Frontal cortex (tissue), 4 donors: ENCODE measurements around the gene MBD5. TPM values are rescaled to one million over a fixed set of nuclear protein-coding genes. Genes with fewer than 3 reads are reported as not detected.

Source experiments
- DNase-seq, 2 donors: peaks; one replicate each; pipeline ENCODE4 v3.0.0; 2012; ENCODE audit warnings: low spot score in 2 of 2
- FAIRE-seq: peaks from 2 replicates; lab custom pipeline; 2012; peaks lifted over from hg19 to GRCh38; lab: Jason Lieb, UNC
- total RNA-seq: library from RNA; depleted of rRNA; stranded (reverse); fragments of >200 nt; gene quantifications from one replicate; pipeline ENCODE4 v1.2.3, GENCODE V29; 2014
- donor health status: control.
- donor health status: control.
- donor health status: control.

The MBD5 gene
- total RNA-seq, 1 donor from 2014 or later, result 29.3 TPM

GRCh38 chr2:148103946-148104345 is 83.1 kb downstream of the MBD5 start:
- DNase-seq, result no peak
- no peak for FAIRE-seq

DNA sequence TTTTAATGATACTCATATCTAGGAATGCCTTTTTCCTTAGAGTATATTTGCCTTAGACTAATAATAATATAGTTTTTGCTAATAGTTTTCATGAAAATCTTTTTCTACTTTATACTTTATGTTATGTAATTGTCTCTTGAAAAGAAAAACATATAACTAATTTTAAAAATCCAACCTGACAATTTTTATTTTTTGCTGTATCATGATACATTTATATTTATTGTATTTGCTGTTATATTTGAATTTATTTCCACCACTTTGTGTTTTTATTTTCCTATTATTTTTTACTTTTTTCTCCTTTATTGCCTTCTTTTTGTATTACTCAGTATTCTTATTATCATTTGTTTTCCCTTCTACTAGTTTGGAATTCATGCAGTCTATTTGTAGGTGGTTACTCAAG is 85.4 kb downstream of the MBD5 start:
- DNase-seq, result no peak
- peak; percentile 94 for FAIRE-seq

DNA sequence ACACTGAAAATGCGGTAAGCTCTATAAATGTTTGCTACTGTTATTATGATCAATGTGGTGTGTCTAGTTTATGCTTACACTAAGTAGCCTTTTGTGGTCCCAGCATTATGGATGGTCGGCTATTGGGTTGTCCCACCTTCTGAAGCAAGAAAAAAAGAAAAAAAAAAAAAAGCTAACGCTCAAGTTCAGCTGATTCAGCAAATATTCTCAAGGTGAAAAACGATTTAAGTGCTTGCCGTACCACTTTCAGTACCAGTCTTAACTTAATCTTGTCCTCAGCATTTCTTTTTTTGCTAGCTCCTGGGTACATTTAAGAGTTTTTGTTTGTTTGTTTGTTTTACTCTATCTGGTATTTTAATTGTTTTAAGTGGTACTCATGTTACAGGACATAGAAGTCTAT is 87.5 kb downstream of the MBD5 start:
- no peak for FAIRE-seq

DNA sequence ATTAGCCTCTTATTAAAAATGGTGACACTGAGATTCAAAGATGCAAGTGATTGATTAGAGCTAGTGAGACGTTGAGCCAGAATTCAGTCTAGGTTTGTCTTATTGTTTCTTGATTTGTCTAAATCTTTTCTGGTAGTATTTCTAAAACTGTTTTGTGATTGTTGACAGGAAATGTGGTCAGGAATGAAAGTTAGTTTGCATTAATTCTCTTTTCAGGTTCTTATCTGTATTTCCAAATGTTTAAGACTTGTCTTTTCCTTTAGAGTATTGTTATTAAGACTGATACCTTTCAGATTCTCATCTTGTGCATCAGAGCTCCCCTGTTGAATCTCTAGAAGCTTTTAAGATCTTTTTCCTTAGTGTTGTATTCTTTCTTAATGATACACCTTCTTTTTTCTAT is 89.3 kb downstream of the MBD5 start:
- FAIRE-seq (no peak), DNase-seq (no peak)

More for the DNA sequence above, 87.5 kb downstream of the MBD5 start:
- DNase-seq, result no peak

DNA sequence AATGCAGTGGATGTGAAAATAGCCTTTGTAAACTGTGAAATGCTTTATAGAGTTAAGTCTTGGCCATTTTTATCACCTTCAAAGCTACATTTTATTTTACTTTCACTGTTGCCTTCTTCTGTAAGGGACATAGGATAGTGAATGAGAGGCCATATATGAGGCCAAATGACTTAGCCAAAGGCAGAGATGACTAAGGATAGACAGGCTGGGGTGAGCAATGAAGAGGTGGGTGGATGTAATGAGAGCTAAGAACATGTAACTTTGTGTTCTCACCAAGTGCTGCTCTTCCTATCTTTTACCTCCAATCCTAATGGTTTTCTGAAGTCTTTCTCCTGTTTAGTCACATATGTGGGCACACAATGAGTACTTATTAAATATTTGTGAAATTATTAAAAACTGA is 101.9 kb downstream of the MBD5 start:
- no peak for FAIRE-seq
- DNase-seq, result no peak

DNA sequence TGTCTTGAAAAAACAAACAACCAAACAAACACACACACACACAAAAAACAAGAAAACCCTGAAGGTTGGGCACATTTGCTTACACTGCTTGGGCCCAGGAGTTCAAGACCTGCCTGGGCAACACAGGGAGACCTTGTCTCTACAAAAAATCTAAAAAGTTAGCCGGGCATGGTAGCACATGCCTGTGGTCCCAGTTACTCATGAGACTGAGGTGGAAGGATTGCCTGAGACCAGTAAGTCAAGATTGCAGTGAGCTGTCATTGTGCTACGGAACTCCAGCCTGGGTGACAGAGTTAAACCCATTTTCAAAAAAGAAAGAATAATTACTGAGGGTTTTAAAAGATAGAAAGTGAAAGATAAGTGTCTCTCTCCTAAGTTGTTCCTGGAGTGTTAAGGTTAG is 103.4 kb downstream of the MBD5 start:
- no peak for FAIRE-seq
- DNase-seq, result no peak

GRCh38 chr2:148130581-148130980 is 109.7 kb downstream of the MBD5 start:
- no peak for FAIRE-seq
- DNase-seq, result no peak

DNA sequence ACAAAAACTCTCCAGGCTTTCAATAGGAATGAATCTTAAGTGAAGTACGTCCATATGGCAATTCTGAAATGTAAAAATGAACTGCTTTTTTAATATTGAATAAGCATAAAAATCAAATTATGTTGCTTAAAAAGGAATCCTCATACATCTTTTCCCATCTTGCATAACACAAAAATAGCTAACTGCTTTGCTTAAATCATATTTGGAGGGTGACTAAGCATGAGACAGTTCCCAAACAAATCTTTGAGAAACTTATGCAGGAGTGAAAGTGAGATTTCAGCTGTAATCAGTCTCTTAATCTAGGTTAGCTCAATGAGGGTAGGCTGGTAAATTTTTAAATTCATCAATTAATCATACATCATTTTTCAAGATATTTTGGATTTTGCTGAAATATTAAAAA is 111.5 kb downstream of the MBD5 start:
- no peak for FAIRE-seq
- DNase-seq, result peak in 1 of 2 donors; percentile 6

GRCh38 chr2:148135705-148136104 is 114.8 kb downstream of the MBD5 start:
- no peak for FAIRE-seq

DNA sequence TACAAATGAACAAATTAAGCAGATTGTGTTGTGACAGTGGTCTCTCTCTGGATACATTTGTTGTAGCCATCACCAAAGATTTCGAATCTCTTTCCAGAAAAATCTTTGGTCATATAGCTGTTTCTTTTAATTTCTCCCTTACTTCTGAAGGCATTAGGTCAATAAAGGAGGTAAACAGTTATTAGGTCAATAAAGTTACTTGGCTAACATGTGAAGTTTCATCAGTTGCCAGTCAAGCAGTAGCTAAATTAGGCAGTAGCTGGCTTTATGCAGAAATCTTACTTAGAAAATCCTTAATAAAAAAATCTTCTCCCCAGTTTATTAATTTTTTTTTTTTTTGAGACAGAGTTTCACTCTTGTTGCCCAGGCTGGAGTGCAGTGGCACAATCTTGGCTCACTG is 115.5 kb downstream of the MBD5 start:
- no peak for DNase-seq
- no peak for FAIRE-seq

More at GRCh38 chr2:148135705-148136104, 114.8 kb downstream of the MBD5 start:
- no peak for DNase-seq

DNA sequence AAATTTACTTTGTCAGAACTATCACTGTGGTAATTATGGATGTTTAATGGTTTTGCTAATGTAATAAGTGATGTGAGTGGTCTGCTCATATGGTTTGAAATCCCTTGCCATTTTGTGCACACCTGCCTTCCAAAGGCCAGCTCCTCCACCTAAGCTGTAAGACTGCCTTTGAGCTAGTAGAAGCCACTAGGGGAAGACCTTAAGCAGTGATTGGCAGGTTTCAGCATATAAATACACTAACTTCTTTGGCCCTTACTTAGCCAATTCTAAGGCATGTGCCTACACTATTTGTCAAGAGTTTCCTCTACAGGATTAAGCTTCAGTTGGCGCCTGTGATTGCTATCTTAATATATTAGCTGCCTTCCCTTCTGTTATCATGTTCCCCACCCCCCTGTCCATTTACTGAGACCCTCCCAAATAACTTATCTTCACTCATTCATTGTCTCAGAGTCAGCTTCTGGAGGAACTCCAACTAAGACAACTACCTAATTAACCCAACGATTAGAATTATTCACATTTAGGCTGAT is 141.1 kb downstream of the MBD5 start:
- DNase-seq (no peak), FAIRE-seq (no peak)

- no peak for FAIRE-seq
- DNase-seq, result no peak
Measured at GRCh38 chr2:148162871-148163270, 142.0 kb downstream of the MBD5 start.

- no peak for DNase-seq
- FAIRE-seq, result peak; percentile 53
Measured at GRCh38 chr2:148165975-148166374, 145.1 kb downstream of the MBD5 start.

DNA sequence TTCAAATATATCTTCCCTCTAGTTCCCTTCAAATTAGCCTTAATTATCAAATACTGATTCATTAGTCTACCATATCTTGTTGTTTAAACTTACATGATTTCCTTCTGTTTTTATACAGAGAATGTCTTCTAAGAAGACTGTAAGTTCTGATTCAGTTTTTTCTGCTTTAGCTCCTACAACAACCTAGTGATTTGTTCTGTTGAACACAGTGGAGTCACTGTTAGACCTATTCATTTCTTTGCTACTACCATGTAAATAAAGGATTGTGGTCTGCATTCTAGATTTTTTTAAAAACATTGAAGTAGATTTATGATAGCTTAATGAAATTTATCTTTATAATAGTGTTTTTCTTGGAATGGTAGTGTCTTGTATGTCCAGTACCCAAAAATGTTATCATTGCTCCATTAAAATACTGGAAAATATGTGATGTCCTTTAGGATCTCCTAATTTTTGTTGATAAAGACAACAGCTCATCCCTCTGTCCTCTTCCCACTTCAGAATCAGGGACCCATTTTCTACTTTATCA is 146.4 kb downstream of the MBD5 start:
- no peak for DNase-seq

DNA sequence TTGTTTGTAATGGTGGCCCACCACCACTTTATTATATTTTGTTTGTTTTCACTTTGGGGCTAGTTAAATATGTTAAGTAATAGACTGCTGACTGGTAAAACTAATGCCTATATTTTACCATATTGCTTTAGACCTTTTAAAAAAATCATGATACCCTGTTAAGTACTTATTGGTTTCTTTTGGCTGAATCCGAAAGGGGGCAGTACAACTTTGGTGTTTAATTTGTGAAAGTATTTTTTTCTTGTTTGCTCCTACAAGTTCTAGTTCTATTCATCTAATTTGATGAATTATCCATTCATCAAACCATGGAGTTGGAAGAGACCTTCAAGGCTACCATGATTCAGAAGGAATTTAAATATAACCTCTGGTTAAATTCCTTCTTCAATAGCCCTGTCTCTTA is 147.0 kb downstream of the MBD5 start:
- FAIRE-seq, result no peak
- no peak for DNase-seq

More for the DNA sequence above, 146.4 kb downstream of the MBD5 start:
- peak; percentile 8 for FAIRE-seq

GRCh38 chr2:148172131-148172753 is 151.4 kb downstream of the MBD5 start:
- DNase-seq, result no peak
- no peak for FAIRE-seq

DNA sequence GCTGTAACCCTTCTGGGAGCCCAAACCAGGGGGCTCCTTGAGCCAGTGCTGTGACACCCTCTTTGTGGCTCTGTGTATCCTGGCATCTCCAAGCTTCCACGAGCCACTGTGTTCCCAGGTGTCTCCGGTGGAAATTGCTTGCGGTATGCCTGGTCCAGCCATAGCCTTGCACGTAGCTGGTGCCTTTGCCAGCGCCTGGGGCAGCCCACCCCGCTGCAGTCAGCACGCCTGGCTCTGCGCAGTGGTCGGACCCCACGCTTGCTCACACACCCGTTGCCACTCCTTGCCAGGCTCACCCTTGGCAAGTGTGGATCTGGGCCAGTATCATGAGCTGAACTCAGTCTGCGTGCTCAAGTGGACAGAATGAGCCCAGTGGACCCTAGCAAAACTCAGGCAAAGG is 152.3 kb downstream of the MBD5 start:
- FAIRE-seq, result no peak

GRCh38 chr2:148177559-148177958 is 156.7 kb downstream of the MBD5 start:
- no peak for FAIRE-seq
- no peak for DNase-seq

More for the DNA sequence above, 152.3 kb downstream of the MBD5 start:
- DNase-seq, result no peak

DNA sequence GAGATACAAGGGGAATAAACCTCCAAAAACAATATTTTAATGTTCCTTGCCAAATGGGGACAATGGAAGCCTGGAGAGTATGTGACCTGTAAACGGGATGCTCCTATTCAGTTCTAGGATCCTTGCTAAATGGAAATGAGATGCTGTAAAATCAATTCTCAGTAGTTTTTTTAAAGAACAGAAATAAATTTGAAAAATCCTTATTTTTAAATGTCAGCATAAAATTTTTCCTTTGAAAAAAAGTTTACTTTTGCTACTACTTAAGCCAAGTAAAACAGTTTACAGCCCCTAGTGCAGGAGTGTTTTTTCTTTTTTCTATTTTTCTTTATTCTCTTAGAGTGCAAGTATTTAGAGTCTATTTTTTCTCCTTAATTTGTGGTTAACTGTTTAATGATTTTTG is 158.8 kb downstream of the MBD5 start:
- FAIRE-seq (peak; percentile 30), DNase-seq (no peak)

GRCh38 chr2:148184976-148185375 is 164.1 kb downstream of the MBD5 start:
- FAIRE-seq (no peak), DNase-seq (no peak)

DNA sequence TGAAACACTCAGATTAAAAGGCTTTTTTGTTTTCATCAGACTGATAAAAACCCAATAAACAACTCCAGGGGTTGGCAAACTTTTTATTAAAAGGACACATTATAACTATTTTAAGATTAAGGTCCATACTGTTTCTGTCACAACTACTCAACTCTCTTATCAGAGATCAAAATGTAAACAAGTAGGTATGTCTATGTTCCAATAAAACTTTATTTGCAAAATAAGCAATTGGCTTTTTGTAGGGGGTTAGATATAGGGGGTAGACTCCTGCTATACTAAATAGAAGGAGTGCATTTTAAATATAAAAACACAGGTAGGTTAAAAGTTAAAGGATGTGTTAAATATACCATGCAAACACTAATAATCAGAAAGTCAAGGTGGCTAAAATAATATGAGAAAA is 174.0 kb downstream of the MBD5 start:
- FAIRE-seq, result no peak

More for the DNA sequence above, 174.0 kb downstream of the MBD5 start:
- DNase-seq, result no peak
